Testis (tissue), 3 donors: ENCODE results near the gene WFDC12. TPM values are rescaled to one million over a fixed set of nuclear protein-coding genes. Genes with fewer than 3 reads are reported as not detected.

Experiments used
- DNase-seq: peaks from one replicate; pipeline ENCODE4 v3.0.0-alpha.2; 2019
- H3K27ac ChIP-seq, 2 donors: fragments of 200-600 bp; sonication (generic); one replicate each; pipeline ENCODE4 v1.5.1; 2019
- H3K27me3 ChIP-seq: fragments of 200-600 bp; sonication (generic); one replicate; pipeline ENCODE4 v1.5.1; 2019
- H3K36me3 ChIP-seq: fragments of 200-600 bp; sonication (generic); one replicate; pipeline ENCODE4 v1.5.1; 2017; ENCODE audit warnings: low read depth; ENCODE audit errors: missing control alignments
- H3K4me1 ChIP-seq: fragments of 200-600 bp; sonication (generic); one replicate; pipeline ENCODE4 v1.5.1; 2019
- H3K4me3 ChIP-seq, 2 donors: fragments of 200-600 bp; sonication (generic); one replicate each; pipeline ENCODE4 v1.5.1; 2017 to 2019
- H3K9me3 ChIP-seq: fragments of 200-600 bp; sonication (generic); one replicate; pipeline ENCODE4 v1.5.1; 2017
- POLR2A ChIP-seq: fragments of 450-650 bp; IDR thresholded peaks from one replicate; pipeline ENCODE4 v1.6.1; 2017; ENCODE audit warnings: antibody characterized with exemption, mild to moderate bottlenecking, moderate library complexity
- WGBS, 2 donors: methylation state at CpG; one replicate each; pipeline ENCODE4 v1.1.5; 2018; 5-methylcytosine and 5-hydroxymethylcytosine counted together
- intact Hi-C: fragments of 100-400 bp; cut with DNase I; formaldehyde crosslinking; loops from one replicate; pipeline ENCODE4 v1.15.1; 2023; ENCODE audit warnings: low total_unique reads
- polyA plus RNA-seq: library from polyadenylated mRNA; stranded (reverse); fragments of 350-450 nt; fragmentation: Illumina TruSeq; extraction: RNeasy Lipid Tissue Mini Kit (QIAGEN cat#74804); gene quantifications from one replicate; pipeline ENCODE4 v1.2.3, GENCODE V29; 2014; ENCODE audit warnings: low read depth, low replicate concordance; ENCODE audit not compliant: insufficient read depth
- total RNA-seq, 2 donors: library from RNA; depleted of rRNA; stranded (reverse); fragments of >200 nt; gene quantifications; one replicate each; pipeline ENCODE4 v1.2.3, GENCODE V29; 2016
- TF ChIP-seq, protein P1 (sequence below), 3 experiments: fragments of 450-650 bp in 2 of 3; fragments of 200-600 bp in 1 of 3; sonication (generic) in 1 of 3; IDR thresholded peaks; one replicate each; pipeline ENCODE4 v1.5.1; 2016 to 2019; ENCODE audit warnings: antibody characterized with exemption in 3 of 3, mild to moderate bottlenecking in 2 of 3, moderate library complexity in 1 of 3

Gene WFDC12
- total and polyA plus RNA-seq, 3 donors from 2014 or later, result not detected

DNA sequence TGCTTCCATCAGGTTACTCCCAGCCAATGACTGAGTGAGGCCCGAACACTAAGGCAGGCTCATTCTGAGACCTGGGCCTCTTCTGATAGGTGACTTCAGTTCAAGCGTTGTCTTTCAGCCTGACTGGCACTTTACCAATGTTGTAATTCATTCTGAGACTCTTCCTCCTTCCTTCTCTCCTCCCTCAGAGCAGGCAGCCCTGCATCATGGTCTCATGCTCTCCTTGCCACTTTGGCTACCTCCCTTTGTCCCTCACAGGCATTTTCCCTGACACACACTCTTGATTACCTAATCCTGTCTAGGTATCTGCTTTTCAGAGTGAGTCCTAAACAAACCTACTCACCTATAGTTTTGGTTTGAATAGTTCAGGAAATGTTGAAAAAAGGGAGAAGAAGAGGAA lies 12.6 kb upstream of the WFDC12 start:
- no peak for DNase-seq
- Histone ChIP-seq H3K9me3 (no peaks in the 10 kb centered on the region), H3K4me1 (no peaks in the 10 kb centered on the region), H3K4me3 (no peak overlapping the region), H3K27me3 (no peaks in the 10 kb centered on the region), H3K36me3 (no peaks in the 10 kb centered on the region), H3K27ac (no peak overlapping the region)
- 81 to 92% methylated on average over 1 to 2 of the region's 2 CpGs for WGBS, 2 donors
- intact Hi-C loops, result no loop called here
- TF ChIP-seq, protein P1, sequence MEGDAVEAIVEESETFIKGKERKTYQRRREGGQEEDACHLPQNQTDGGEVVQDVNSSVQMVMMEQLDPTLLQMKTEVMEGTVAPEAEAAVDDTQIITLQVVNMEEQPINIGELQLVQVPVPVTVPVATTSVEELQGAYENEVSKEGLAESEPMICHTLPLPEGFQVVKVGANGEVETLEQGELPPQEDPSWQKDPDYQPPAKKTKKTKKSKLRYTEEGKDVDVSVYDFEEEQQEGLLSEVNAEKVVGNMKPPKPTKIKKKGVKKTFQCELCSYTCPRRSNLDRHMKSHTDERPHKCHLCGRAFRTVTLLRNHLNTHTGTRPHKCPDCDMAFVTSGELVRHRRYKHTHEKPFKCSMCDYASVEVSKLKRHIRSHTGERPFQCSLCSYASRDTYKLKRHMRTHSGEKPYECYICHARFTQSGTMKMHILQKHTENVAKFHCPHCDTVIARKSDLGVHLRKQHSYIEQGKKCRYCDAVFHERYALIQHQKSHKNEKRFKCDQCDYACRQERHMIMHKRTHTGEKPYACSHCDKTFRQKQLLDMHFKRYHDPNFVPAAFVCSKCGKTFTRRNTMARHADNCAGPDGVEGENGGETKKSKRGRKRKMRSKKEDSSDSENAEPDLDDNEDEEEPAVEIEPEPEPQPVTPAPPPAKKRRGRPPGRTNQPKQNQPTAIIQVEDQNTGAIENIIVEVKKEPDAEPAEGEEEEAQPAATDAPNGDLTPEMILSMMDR (IDR thresholded peaks at IDR 0.05), result no peak
- TF ChIP-seq POLR2A, result no peak

DNA sequence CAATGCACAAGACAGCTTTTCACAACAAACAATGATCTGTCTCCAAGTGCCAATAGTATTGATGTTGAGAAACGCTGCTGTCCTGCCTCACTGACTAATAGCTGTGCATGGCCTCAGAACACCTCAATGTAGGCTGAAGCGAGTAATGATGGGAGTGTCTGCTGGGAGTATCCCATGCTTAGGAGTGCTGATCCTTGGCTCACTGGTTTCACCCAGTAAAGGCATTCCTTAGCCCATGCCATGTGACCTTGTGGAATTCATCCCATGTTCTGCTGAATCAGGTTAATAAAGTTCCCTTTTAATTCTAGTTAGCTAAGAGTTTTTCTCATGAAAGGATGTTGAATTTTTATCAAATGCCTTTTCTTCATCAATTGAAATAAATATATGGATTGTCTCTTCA lies 3.8 kb upstream of the WFDC12 start:
- no peaks in the 10 kb centered on the region for H3K9me3 ChIP-seq
- intact Hi-C loops, result no loop called here
- no peak for TF ChIP-seq POLR2A
- TF ChIP-seq, protein P1 (IDR thresholded peaks at IDR 0.05), result no peak
- 69 to 77% methylated on average over 2 of the region's 2 CpGs for WGBS, 2 donors
- H3K36me3 ChIP-seq, result no peaks in the 10 kb centered on the region
- H3K27ac ChIP-seq, result no peak overlapping the region
- H3K4me1 ChIP-seq, result no peaks in the 10 kb centered on the region
- no peak overlapping the region for H3K4me3 ChIP-seq
- no peak for DNase-seq
- H3K27me3 ChIP-seq, result no peaks in the 10 kb centered on the region

DNA sequence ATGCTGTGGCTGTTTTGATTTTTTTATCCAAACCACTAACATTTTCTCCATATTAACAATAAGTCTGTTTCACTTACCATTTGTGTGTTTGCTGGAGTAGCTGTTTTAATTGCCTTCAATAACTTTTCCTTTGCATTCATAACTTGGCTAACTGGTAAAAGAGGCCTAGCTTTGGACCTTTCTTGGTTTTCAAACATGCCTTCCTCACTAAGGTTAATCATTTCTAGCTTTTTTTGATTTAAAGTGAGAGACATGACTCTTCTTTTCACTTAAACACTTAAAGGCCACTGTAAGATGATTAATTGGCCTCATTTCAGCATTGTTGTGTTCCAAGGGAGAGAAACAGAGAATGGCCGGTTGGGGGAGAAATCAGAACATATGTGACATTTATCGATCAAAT lies 2.9 kb downstream of the WFDC12 start:
- DNase-seq, result no peak
- Histone ChIP-seq H3K4me1 (no peaks in the 10 kb centered on the region), H3K4me3 (no peak overlapping the region), H3K27ac (no peak overlapping the region), H3K36me3 (no peaks in the 10 kb centered on the region), H3K27me3 (no peaks in the 10 kb centered on the region), H3K9me3 (no peaks in the 10 kb centered on the region)
- intact Hi-C loops, result no loop called here
- WGBS, 2 donors, result 88 to 94% methylated on average over 2 of the region's 2 CpGs
- TF ChIP-seq POLR2A, result no peak
- TF ChIP-seq, protein P1 (IDR thresholded peaks at IDR 0.05), result no peak

DNA sequence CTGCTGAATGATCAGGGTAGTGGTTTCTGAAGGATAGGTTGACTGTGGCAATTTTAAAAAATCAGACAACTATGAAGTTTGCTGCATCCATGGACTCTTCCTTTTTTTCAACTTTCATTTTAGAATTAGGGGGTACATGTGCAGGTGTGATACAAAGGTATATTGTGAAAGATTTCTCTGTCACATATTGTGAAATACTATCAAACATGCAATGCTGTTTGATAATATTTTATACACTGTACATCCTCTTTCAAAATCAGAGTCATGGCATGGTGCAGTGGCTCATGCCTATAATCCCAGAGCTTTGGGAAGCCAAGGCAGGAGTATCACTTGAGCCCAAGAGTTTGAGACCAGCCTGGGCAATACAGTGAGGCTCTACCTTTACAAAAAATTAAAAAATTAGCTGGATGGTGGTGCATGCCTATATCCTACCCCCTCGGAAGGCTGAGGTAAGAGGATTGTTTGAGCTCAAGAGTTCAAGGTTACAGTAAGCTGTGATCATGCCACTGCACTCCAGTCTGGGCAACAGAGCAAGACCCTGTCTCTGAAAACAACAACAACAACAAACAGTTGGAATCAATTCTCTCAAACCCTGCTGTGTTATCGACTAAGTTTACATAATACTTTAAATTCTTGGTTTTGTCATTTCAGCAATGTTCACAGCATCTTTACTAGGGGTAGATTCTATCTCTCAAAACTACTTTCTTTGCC lies 4.6 kb downstream of the WFDC12 start:
- DNase-seq, result no peak
- H3K4me3 ChIP-seq, result no peak overlapping the region
- no peaks in the 10 kb centered on the region for H3K36me3 ChIP-seq
- no peaks in the 10 kb centered on the region for H3K9me3 ChIP-seq
- intact Hi-C loops, result no loop called here
- no peaks in the 10 kb centered on the region for H3K4me1 ChIP-seq
- WGBS, 2 donors, result 82 to 84% methylated on average over 2 of the region's 2 CpGs
- H3K27me3 ChIP-seq, result no peaks in the 10 kb centered on the region
- TF ChIP-seq, protein P1 (IDR thresholded peaks at IDR 0.05), result no peak
- no peak for TF ChIP-seq POLR2A
- no peak overlapping the region for H3K27ac ChIP-seq

DNA sequence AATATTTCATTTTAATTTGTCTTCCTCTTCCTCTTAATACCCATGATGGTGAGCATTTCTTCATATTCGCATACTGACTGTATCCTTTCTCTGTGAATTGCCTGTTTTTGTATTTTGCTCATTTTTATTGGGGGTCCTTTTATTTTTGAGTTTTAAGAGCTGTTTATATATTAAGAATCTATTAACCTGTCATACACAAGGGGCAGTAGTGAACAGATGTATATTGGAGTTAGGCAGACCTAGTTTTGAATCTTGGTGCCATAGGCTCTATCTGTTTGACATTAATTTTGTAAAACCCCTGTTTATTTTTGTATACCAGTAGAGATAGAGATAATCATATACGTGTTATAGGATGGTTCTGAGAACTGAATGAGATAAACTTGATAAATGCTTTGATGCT lies 6.2 kb downstream of the WFDC12 start:
- WGBS, 2 donors, result 86 to 93% methylated on average over 2 of the region's 2 CpGs
- intact Hi-C loops, result no loop called here

More for the DNA sequence above, 6.2 kb downstream of the WFDC12 start:
- TF ChIP-seq, protein P1 (IDR thresholded peaks at IDR 0.05), result no peak
- TF ChIP-seq POLR2A, result no peak
- H3K9me3 ChIP-seq, result no peaks in the 10 kb centered on the region
- H3K4me1 ChIP-seq, result no peaks in the 10 kb centered on the region
- no peak overlapping the region for H3K27ac ChIP-seq
- H3K27me3 ChIP-seq, result no peaks in the 10 kb centered on the region
- no peaks in the 10 kb centered on the region for H3K36me3 ChIP-seq
- DNase-seq, result no peak
- no peak overlapping the region for H3K4me3 ChIP-seq
